Measurements from ENCODE around the gene ICAM4. TPM values are rescaled to one million over a fixed set of nuclear protein-coding genes. Genes with fewer than 3 reads are reported as not detected.

The ICAM4 gene
- total RNA-seq, 1 donor from 2014 or later: 0.40 TPM

Other genes starting within 250 kb of the ICAM4 start
- gene SHFL, start 200.6 kb upstream of the ICAM4 start, total RNA-seq: 22.9 and 23.8 TPM in 2 replicates
- gene ANGPTL6, start 184.3 kb upstream of the ICAM4 start, total RNA-seq: 0.20 and 0.28 TPM in 2 replicates
- gene PPAN, start 180.6 kb upstream of the ICAM4 start, total RNA-seq: 41.2 and 51.6 TPM in 2 replicates
- 2.2 and 4.0 TPM in 2 replicates for gene P2RY11, start 175.3 kb upstream of the ICAM4 start, total RNA-seq
- gene EIF3G, start 167.1 kb upstream of the ICAM4 start, total RNA-seq: 335 and 417 TPM in 2 replicates
- gene DNMT1, start 92.0 kb upstream of the ICAM4 start, total RNA-seq: 39.4 and 61.7 TPM in 2 replicates
- 0.25 and 0.46 TPM in 2 replicates for gene S1PR2, start 55.6 kb upstream of the ICAM4 start, total RNA-seq
- gene MRPL4, start 34.7 kb upstream of the ICAM4 start, total RNA-seq: 32.6 and 35.9 TPM in 2 replicates
- gene ICAM1, start 15.8 kb upstream of the ICAM4 start, total RNA-seq: 20.1 and 42.0 TPM in 2 replicates
- 0.13 and 0.25 TPM in 2 replicates for gene ICAM5, start 3.0 kb downstream of the ICAM4 start, total RNA-seq
- gene ZGLP1, start 22.9 kb downstream of the ICAM4 start, total RNA-seq: 0.26 and 0.56 TPM in 2 replicates
- gene FDX2, start 29.1 kb downstream of the ICAM4 start, total RNA-seq: 21.8 and 25.8 TPM in 2 replicates
- 10.3 and 13.8 TPM in 2 replicates for gene RAVER1, start 46.6 kb downstream of the ICAM4 start, total RNA-seq
- gene ICAM3, start 52.7 kb downstream of the ICAM4 start, total RNA-seq: 11.1 TPM in 2 replicates
- 96.9 and 143 TPM in 2 replicates for gene TYK2, start 93.6 kb downstream of the ICAM4 start, total RNA-seq
- 335 and 371 TPM in 2 replicates for gene CDC37, start 116.6 kb downstream of the ICAM4 start, total RNA-seq
- 2.6 and 2.7 TPM in 2 replicates for gene PDE4A, start 133.6 kb downstream of the ICAM4 start, total RNA-seq
- 86.3 and 103 TPM in 2 replicates for gene KEAP1, start 216.4 kb downstream of the ICAM4 start, total RNA-seq
- gene S1PR5, start 230.5 kb downstream of the ICAM4 start, total RNA-seq: not detected in 2 replicates

Measured in pulmonary artery endothelial cell (primary cell).